Stimulated activated CD8-positive, alpha-beta memory T cell treated with anti-CD3 and anti-CD28 coated beads, Interleukin-15, amount 100 ng/mL, for 4 hours (primary cell): Measurements from ENCODE around the gene VSNL1.

ENCODE experiments used
- DNase-seq, 2 donors: peaks; one replicate each; pipeline ENCODE4 v3.0.0-alpha.2; 2020; ENCODE audit warnings: low read depth in 2 of 2

VSNL1 gene

GRCh38 chr2:17614174-17614930 lies 73.9 kb downstream of the VSNL1 start:
- no peak for DNase-seq

GRCh38 chr2:17615147-17615546 lies 74.7 kb downstream of the VSNL1 start:
- no peak for DNase-seq

GRCh38 chr2:17615728-17616351 lies 75.3 kb downstream of the VSNL1 start:
- DNase-seq: no peak

- no peak for DNase-seq
Measured at GRCh38 chr2:17616405-17616804, 75.9 kb downstream of the VSNL1 start.

- DNase-seq: no peak
Measured at GRCh38 chr2:17617516-17617915, 77.0 kb downstream of the VSNL1 start.

GRCh38 chr2:17617955-17618354 lies 77.5 kb downstream of the VSNL1 start:
- no peak for DNase-seq

- DNase-seq: no peak
Measured at GRCh38 chr2:17620280-17620679, 79.8 kb downstream of the VSNL1 start.

- DNase-seq: no peak
Measured at GRCh38 chr2:17620841-17621240, 80.3 kb downstream of the VSNL1 start.

- DNase-seq: no peak
Measured at GRCh38 chr2:17621781-17622180, 81.3 kb downstream of the VSNL1 start.

- no peak for DNase-seq
Measured at GRCh38 chr2:17625446-17625845, 85.0 kb downstream of the VSNL1 start.

- DNase-seq: no peak
Measured at GRCh38 chr2:17626986-17627385, 86.5 kb downstream of the VSNL1 start.

- no peak for DNase-seq
Measured at GRCh38 chr2:17627434-17627833, 86.9 kb downstream of the VSNL1 start.

- no peak for DNase-seq
Measured at GRCh38 chr2:17628349-17629261, 88.1 kb downstream of the VSNL1 start.

- DNase-seq: no peak
Measured at GRCh38 chr2:17630089-17630488, 89.6 kb downstream of the VSNL1 start.

- no peak for DNase-seq
Measured at GRCh38 chr2:17634997-17635396, 94.5 kb downstream of the VSNL1 start.

- DNase-seq: no peak
Measured at GRCh38 chr2:17636257-17636656, 95.8 kb downstream of the VSNL1 start.

- no peak for DNase-seq
Measured at GRCh38 chr2:17637131-17637906, 96.8 kb downstream of the VSNL1 start.

GRCh38 chr2:17638196-17638743 lies 97.8 kb downstream of the VSNL1 start:
- no peak for DNase-seq

- no peak for DNase-seq
Measured at GRCh38 chr2:17640406-17640805, 99.9 kb downstream of the VSNL1 start.

- DNase-seq: no peak
Measured at GRCh38 chr2:17643031-17643615, 102.6 kb downstream of the VSNL1 start.
